HG02884 (cell line): ENCODE results near the gene KCNC1.

ENCODE experiments used
- ATAC-seq: cut with Tn5 transposase; IDR thresholded peaks from one replicate; pipeline ENCODE4 v1.9.1; 2021; ENCODE audit warnings: mild to moderate bottlenecking, moderate library complexity; ENCODE audit not compliant: unreplicated experiment

KCNC1 gene

GRCh38 chr11:17813391-17814059, 78.9 kb downstream of the KCNC1 start:
- ATAC-seq: no peak

- ATAC-seq: no peak
Measured at GRCh38 chr11:17814546-17814945, 80.0 kb downstream of the KCNC1 start.

- no peak for ATAC-seq
Measured at GRCh38 chr11:17816232-17816931, 81.8 kb downstream of the KCNC1 start.

GRCh38 chr11:17821648-17822400, 87.2 kb downstream of the KCNC1 start:
- no peak for ATAC-seq

- no peak for ATAC-seq
Measured at GRCh38 chr11:17822401-17822781, 87.8 kb downstream of the KCNC1 start.

- ATAC-seq: no peak
Measured at GRCh38 chr11:17827006-17827405, 92.4 kb downstream of the KCNC1 start.

GRCh38 chr11:17828311-17828751, 93.8 kb downstream of the KCNC1 start:
- ATAC-seq: no peak

GRCh38 chr11:17831228-17831627, 96.6 kb downstream of the KCNC1 start:
- ATAC-seq: no peak

- ATAC-seq: no peak
Measured at GRCh38 chr11:17831883-17832282, 97.3 kb downstream of the KCNC1 start.
